H1 (cell line): ENCODE measurements around the gene C19orf18. TPM values are rescaled to one million over a fixed set of nuclear protein-coding genes. Genes with fewer than 3 reads are reported as not detected.

ENCODE experiments used
- BCL11A ChIP-seq, 2 experiments: IDR thresholded peaks; one replicate each; pipeline ENCODE4 v1.6.1; 2011; ENCODE audit warnings: low read depth in 2 of 2, low read length in 2 of 2, mild to moderate bottlenecking in 2 of 2
- PHF8 ChIP-seq: fragments of 200-600 bp; sonication (generic); conservative IDR thresholded peaks from 2 replicates; pipeline ENCODE4 v1.7.1; 2012; ENCODE audit warnings: low read depth, mild to moderate bottlenecking, inconsistent platforms, low read length, moderate library complexity
- RXRA ChIP-seq: IDR thresholded peaks from 2 replicates; pipeline ENCODE4 v1.6.1; 2011; ENCODE audit warnings: low read depth, mild to moderate bottlenecking, low read length, moderate library complexity; ENCODE audit not compliant: insufficient read depth
- SP1 ChIP-seq: IDR thresholded peaks from 2 replicates; pipeline ENCODE4 v1.6.1; 2011; ENCODE audit warnings: low read depth, low read length
- ZNF274 ChIP-seq: IDR thresholded peaks from 2 replicates; pipeline ENCODE4 v1.7.0; 2012; ENCODE audit warnings: low read length, borderline replicate concordance; ENCODE audit errors: extremely low read depth
- polyA plus RNA-seq, 7 experiments: library from polyadenylated mRNA; depleted of rRNA in 3 of 7; stranded (reverse) in 5 of 7; unstranded in 2 of 7; fragments of >200 nt in 5 of 7; fragments of 200-250 nt in 2 of 7; gene quantifications; 1 replicate in 5 of 7; 2 replicates in 1 of 7; 4 replicates in 1 of 7; pipeline versions ENCODE4 v1.2.1 to v1.2.3, GENCODE V29; 2011 to 2013; ENCODE audit warnings: missing spikeins in 2 of 7, mixed read lengths in 2 of 7
- total RNA-seq: library from RNA; stranded (reverse); fragmentation: NEBNext Ultra II Directional; extraction: Animal tissue kit (Norgen Biotek cat#: 25700); gene quantifications from 2 replicates; pipeline ENCODE4 v1.2.1, GENCODE V29; 2021

C19orf18 gene
- total and polyA plus RNA-seq, 2 of the 8 experiments (the other 6 are each of a cell fraction or from before 2014, with no cell fraction given) = 0.12 to 0.99 TPM

DNA sequence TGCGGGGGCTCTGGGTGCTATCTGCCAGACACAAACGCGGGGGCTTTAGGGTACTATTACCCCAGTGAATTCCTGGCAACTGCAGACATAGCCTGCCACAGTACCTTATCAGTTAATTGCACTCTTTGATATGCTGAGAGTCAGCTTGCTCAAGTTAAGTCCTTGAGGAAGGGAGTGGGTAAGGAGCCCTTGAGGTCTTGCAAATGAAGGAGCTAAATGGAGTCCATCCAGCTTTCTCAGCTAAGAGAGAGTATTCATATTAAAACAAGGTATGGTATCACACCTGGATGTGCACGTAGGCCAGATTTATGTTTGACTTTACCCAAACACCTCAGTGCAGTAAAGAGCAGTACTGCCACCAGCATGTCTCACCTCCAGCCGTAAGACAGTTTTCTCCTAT lies 39.8 kb upstream of the C19orf18 start (continued):
- no peak for TF ChIP-seq ZNF274
- no peak for TF ChIP-seq SP1
- TF ChIP-seq PHF8 = no peak
- TF ChIP-seq BCL11A (IDR thresholded peaks at IDR 0.05; ENCODE audit: low read depth in 2 of 2, low read length in 2 of 2) = no peak
- no peak for TF ChIP-seq RXRA
